Fibroblast of skin of right quadriceps (primary cell): ENCODE data around the gene PSORS1C1.
"Not testable (repeated sequence)": the region's sequence is repeated elsewhere in the genome, so short reads cannot be mapped to it uniquely, and the experiment has no call there.

Experiments
- DNase-seq: peaks from one replicate; pipeline ENCODE4 v3.0.0-alpha.2; 2013

Gene PSORS1C1

GRCh38 chr6:31180500-31180899 is 65.9 kb downstream of the PSORS1C1 start:
- peak; percentile 72 for DNase-seq

GRCh38 chr6:31183287-31183686 is 68.7 kb downstream of the PSORS1C1 start:
- DNase-seq, result not testable (repeated sequence)

- DNase-seq, result not testable (repeated sequence)
These were observed 69.3 kb downstream of the PSORS1C1 start for GRCh38 chr6:31183859-31184258.

GRCh38 chr6:31185695-31186051 is 71.1 kb downstream of the PSORS1C1 start:
- not testable (repeated sequence) for DNase-seq

- DNase-seq, result no peak
These were observed 71.6 kb downstream of the PSORS1C1 start for GRCh38 chr6:31186052-31186734.

- DNase-seq, result no peak
These were observed 73.2 kb downstream of the PSORS1C1 start for GRCh38 chr6:31187780-31188194.

- DNase-seq, result not testable (repeated sequence)
These were observed 74.6 kb downstream of the PSORS1C1 start for GRCh38 chr6:31189223-31189622.
